ELF-1 (cell line): Measurements from ENCODE around the gene RAMACL.
"Not testable (repeated sequence)": the region's sequence is repeated elsewhere in the genome, so short reads cannot be mapped to it uniquely, and the experiment has no call there.

Source experiments
- DNase-seq: peaks from one replicate; pipeline ENCODE4 v3.0.0-alpha.2; 2016; ENCODE audit warnings: low read depth, low spot score

RAMACL gene

GRCh38 chr6:166586424-166587156 lies at the start of gene RAMACL:
TSS of gene RAMACL (minus strand) at chr6:166586678. CDS start at chr6:166586477, 201 bp downstream.
- DNase-seq = no peak

DNA sequence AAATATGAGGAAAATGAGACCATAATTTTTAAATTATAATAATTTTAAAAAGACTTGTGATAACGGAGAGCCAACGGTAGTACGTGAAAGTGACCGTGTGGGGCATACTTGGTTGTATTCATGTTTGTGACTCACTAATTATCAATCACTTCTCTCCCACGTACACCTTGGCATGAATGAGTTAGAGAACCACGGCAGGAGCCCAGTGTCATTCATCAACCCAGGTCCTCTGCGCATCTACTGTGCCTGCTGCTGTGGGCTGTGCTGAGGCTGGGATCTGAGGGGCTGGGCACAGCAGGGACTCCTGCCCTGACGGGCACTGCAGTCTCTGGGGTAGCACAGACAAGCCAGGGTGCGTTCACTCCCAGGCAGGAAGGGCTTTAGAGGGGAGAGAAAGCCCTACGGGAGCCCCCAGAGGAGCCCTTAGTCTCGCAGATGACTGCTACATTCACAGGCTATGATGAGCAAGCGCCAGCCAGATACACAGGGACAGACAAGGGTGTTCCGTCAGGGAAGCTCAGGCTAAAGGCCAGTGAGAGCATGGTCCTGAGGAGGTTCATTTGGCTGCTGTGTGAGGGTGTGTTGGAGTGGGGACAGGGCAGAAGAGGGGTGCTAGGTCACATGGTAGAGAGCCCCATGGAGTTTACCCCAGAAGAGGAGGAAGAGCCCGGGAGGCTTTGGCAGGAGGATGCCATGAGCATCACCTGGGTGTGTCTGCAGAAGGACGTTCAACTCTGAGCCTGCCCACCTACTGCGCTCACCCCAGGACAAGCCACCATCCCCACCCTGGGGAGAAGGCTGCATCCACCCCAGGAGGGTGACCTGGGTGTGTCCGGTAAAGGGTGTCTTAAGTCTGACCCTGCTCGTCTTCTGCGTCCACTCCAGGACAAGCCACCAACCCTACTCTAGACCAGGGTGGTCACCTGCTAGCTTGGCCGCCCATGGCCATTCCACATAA lies 48.8 kb upstream of the RAMACL start:
- DNase-seq = no peak

DNA sequence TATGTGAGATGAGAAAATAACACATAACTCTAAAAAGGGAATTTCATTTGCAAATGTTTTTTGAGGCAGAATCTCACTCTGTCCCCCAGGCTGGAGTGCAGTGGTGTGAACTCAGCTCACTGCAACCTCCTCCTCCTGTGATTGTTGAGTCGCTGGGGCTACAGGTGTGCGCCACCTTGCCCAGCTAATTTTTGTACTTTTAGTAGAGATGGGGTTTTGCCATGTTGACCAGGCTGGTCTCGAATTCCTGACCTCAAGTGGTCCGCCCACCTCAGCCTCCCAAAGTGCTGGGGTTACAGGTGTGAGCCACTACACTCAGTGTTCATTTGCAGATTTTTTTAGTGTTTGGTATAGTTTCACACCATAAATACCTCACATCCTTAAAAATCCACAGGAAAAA lies 48.1 kb upstream of the RAMACL start:
- not testable (repeated sequence) for DNase-seq

GRCh38 chr6:166633732-166634535 lies 47.5 kb upstream of the RAMACL start:
- DNase-seq = no peak

GRCh38 chr6:166632731-166633130 lies 46.3 kb upstream of the RAMACL start:
- no peak for DNase-seq

- no peak for DNase-seq
Measured at GRCh38 chr6:166630462-166630861, 44.0 kb upstream of the RAMACL start.

DNA sequence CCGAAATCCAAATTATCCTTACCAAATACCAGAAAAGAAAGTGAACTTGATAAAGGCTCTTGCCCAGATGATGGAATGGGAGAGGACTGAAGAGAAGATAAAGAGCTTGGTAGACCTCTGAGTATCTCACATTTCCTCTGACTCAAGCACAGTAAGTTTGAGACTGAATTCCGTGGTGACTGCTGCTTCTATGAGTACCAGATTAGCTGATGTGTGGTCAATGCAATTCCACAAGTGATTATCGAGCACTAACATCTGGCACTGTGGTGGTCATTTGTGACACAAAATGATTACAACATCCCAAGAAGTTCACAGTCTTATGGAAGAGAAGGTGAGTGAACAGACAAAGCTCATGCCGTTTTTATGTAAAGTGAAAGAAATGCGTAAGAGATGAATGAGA lies 43.1 kb upstream of the RAMACL start:
- no peak for DNase-seq

GRCh38 chr6:166627875-166628801 lies 41.7 kb upstream of the RAMACL start:
- no peak for DNase-seq

DNA sequence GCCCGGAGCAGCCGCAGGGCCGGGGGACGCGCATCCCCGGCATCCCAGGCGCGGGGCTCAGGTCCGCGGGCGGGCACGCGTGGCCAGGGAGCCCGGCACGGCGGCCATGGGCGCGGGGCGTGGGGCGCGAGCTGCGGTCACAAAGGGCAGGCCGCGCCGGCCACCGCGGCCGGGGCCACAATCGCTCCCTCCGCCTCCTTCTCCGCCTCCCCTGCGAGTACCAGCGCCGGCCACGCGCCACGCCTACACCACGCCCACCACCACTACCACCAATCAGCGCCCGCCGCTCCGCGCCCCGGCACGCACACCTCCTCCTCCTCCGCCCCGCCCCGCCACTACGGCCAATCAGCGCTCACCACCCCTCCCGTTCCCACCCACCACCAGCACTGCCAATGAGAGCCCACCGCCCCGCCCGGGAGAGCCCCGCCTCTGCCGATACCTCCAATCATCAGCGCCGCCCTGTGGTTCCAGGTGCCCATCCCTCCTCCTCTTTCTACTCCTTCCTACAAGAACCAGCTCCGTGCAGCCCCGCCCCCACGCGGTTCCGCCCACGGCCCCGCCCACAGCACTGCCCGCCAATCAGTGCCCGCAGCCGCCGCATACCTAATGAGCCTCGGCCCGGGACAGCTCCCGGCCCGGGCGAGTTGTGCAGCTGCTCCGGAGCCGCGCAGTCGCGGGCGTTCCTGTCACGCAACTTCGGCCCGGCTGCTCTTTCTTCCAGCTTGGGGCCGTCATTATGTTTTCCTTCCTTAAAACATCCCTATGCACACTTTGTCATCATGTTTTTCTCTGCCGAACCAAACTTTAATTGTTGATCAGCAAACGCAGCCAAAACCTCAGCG lies 40.8 kb upstream of the RAMACL start, which contains the start of gene RPS6KA2:
RPS6KA2 (minus strand) TSS at position 219 of the 842 bp plus-strand sequence. CDS start 232 bp downstream, outside the sequence.
- DNase-seq = peak; percentile 100

DNA sequence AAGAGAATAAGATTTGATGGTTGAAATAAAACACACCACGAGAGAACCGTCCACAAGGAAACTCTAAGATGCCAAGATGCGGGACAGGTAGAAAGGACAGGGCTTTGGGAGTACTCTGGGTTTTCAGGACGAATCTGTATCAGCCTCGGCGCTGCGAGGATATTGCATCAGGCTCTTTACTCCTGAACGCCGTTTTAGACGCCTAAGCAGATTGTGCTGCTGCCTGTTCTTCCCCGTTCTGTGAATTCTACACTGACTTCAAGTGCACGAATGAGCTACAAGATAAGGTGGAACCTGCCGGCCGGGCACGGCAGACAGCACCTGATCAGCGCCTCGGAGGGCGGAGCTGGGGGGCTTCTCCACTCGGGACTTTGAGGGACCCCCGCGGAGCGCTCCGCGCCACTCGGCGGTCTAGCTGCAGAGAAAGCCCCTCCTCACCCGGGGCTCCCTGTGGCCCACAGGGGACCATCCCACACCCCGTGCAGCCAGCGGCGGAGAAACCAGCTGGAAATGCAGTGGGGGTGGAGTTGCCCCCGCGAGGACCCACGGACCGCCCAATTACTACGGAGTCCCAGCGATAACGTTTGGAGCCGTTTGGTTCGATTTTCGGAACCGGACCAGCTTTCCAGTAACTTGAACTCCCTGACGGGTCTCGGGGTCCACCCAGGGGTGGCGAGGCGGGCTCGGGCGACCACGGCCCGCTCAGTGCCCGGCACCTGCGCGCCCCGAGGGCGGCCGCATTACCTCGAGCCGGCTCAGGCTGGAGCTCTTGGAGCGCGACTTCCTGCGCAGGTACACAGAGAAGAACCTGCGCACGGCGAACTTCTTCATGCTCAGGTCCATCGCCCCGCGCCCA lies 39.9 kb upstream of the RAMACL start:
- peak; percentile 53 for DNase-seq

GRCh38 chr6:166625356-166625755 lies 38.9 kb upstream of the RAMACL start:
- DNase-seq = no peak

DNA sequence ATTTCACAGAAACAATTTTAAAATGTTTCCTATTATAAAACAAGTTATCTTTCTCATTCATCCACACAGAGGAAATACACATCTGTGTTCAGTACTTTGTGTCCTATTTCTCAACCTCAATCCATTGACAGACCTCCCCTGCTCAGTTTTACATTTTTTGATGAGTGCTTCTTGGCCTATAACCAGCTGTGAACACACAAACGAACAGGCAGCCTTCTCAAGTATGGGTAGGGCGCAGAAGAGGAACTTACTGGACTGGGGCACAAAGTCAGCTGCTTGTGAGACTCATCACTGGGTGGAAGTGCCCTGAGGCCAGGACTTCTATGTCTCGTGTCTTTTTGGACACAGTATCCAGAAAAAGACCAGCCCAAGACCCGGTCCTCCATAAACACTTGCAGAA lies 37.8 kb upstream of the RAMACL start:
- DNase-seq = no peak

DNA sequence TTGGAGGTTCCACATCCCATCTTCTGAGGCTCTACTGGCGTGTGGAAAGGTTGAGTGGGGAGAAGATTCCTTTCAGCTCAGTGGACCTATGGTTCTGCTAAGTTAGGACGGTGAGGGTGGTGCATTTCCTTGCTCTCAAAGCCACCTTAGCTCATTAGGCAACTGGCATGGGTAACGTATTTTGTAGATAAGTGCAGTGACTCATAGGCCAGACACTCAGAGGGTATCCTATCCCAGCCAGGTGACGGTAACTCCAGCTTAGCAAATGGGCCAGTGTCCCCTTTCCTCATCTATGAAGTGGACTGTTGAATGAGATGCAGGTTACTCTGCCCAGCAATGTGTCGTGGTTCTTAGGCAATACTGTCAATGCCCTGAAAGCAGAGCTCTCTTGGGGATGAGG lies 36.8 kb upstream of the RAMACL start:
- DNase-seq = no peak

- peak; percentile 40 for DNase-seq
Measured at GRCh38 chr6:166621114-166621540, 34.6 kb upstream of the RAMACL start.

DNA sequence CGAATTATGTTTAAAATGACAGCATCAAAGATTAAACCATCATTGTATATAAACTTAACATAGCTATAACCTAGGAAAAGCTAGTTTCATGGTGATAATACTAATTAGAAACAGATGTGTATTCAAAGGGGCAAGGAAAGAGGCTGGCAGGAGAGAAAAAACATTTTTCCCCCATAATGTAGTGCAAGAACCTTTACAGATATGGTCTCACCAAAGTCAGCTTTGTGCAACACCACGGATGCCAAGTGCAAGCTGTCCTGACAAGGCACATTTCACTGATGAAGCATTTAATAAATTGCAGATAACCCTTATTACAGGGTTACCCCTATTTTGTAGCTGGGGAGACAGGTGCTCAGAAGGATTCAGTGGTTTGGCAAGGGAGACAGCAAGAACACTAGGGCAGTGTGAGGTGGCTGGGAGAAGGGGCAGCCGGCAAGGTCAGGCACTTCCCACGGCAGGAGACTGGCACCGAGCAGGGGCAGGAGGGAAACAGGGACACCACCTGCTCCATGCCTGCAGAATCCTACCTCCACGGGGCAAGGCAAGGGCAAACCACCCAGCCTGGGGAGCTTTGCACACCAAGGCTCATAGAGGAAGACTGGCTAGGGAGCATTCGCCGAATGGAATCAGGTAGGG lies 34.1 kb upstream of the RAMACL start:
- DNase-seq = no peak

- DNase-seq = no peak
Measured at GRCh38 chr6:166619912-166620311, 33.4 kb upstream of the RAMACL start.

GRCh38 chr6:166618866-166619761 lies 32.6 kb upstream of the RAMACL start:
- DNase-seq = no peak
